Mucosa of stomach (tissue), 1 donor: ENCODE results near the gene DGLUCY.
"Not testable (repeated sequence)": the region's sequence is repeated elsewhere in the genome, so short reads cannot be mapped to it uniquely, and the experiment has no call there.

Source experiments
- H3K27me3 ChIP-seq: one replicate; pipeline ENCODE4 v1.7.0; 2013; ENCODE audit warnings: mild to moderate bottlenecking, low read length; ENCODE audit not compliant: control insufficient read depth, insufficient read depth
- H3K36me3 ChIP-seq: one replicate; pipeline ENCODE4 v1.7.0; 2013; ENCODE audit warnings: low read length; ENCODE audit not compliant: control insufficient read depth, insufficient read depth
- H3K4me1 ChIP-seq: one replicate; pipeline ENCODE4 v1.7.0; 2013; ENCODE audit warnings: mild to moderate bottlenecking, low read length; ENCODE audit not compliant: control insufficient read depth, insufficient read depth
- H3K4me3 ChIP-seq: one replicate; pipeline ENCODE4 v1.7.0; 2013; ENCODE audit warnings: low read length
- H3K9ac ChIP-seq: one replicate; pipeline ENCODE4 v1.7.0; 2013; ENCODE audit warnings: mild to moderate bottlenecking, low read length, moderate library complexity
- H3K9me3 ChIP-seq: one replicate; pipeline ENCODE4 v1.7.0; 2013; ENCODE audit warnings: mild to moderate bottlenecking, low read length, moderate library complexity; ENCODE audit not compliant: control insufficient read depth
- donor health status: Pancreatic carcinoma.

DGLUCY gene

GRCh38 chr14:91223028-91223783, 109.3 kb downstream of the DGLUCY start:
- no peaks in the 10 kb centered on the region for H3K27me3 ChIP-seq
- H3K9me3 ChIP-seq, result no peaks in the 10 kb centered on the region
- no peak overlapping the region for H3K9ac ChIP-seq
- H3K4me1 ChIP-seq, result no peaks in the 10 kb centered on the region
- no peaks in the 10 kb centered on the region for H3K36me3 ChIP-seq
- H3K4me3 ChIP-seq, result no peak overlapping the region

- no peak overlapping the region for H3K4me3 ChIP-seq
- no peaks in the 10 kb centered on the region for H3K36me3 ChIP-seq
- H3K27me3 ChIP-seq, result no peaks in the 10 kb centered on the region
- no peaks in the 10 kb centered on the region for H3K9me3 ChIP-seq
- H3K4me1 ChIP-seq, result no peaks in the 10 kb centered on the region
- no peak overlapping the region for H3K9ac ChIP-seq
Measured at GRCh38 chr14:91225025-91225424, 111.2 kb downstream of the DGLUCY start.

GRCh38 chr14:91226360-91226759, 112.5 kb downstream of the DGLUCY start:
- not testable (repeated sequence) for H3K36me3 ChIP-seq, H3K9ac ChIP-seq, H3K4me3 ChIP-seq, H3K4me1 ChIP-seq, H3K27me3 ChIP-seq, H3K9me3 ChIP-seq

GRCh38 chr14:91227183-91227628, 113.3 kb downstream of the DGLUCY start:
- Histone ChIP-seq H3K9me3 (no peaks in the 10 kb centered on the region), H3K4me1 (peaks cover 5% of the 10 kb centered on the region), H3K4me3 (no peak overlapping the region), H3K27me3 (no peaks in the 10 kb centered on the region), H3K9ac (no peak overlapping the region), H3K36me3 (peaks cover 6% of the 10 kb centered on the region)

GRCh38 chr14:91228112-91229004, 114.5 kb downstream of the DGLUCY start:
- no peak overlapping the region for H3K4me3 ChIP-seq
- H3K4me1 ChIP-seq, result peaks cover 5% of the 10 kb centered on the region
- H3K27me3 ChIP-seq, result no peaks in the 10 kb centered on the region
- no peak overlapping the region for H3K9ac ChIP-seq
- peaks cover 6% of the 10 kb centered on the region for H3K36me3 ChIP-seq
- H3K9me3 ChIP-seq, result no peaks in the 10 kb centered on the region

GRCh38 chr14:91229005-91229382, 115.1 kb downstream of the DGLUCY start:
- Histone ChIP-seq H3K4me1 (peaks cover 5% of the 10 kb centered on the region), H3K27me3 (no peaks in the 10 kb centered on the region), H3K36me3 (peaks cover 6% of the 10 kb centered on the region), H3K9me3 (no peaks in the 10 kb centered on the region), H3K9ac (no peak overlapping the region), H3K4me3 (no peak overlapping the region)

- H3K27me3 ChIP-seq, result no peaks in the 10 kb centered on the region
- no peak overlapping the region for H3K9ac ChIP-seq
- peaks cover 6% of the 10 kb centered on the region for H3K36me3 ChIP-seq
- H3K9me3 ChIP-seq, result no peaks in the 10 kb centered on the region
- H3K4me3 ChIP-seq, result no peak overlapping the region
- H3K4me1 ChIP-seq, result peaks cover 5% of the 10 kb centered on the region
Measured at GRCh38 chr14:91229743-91230200, 115.9 kb downstream of the DGLUCY start.

- no peaks in the 10 kb centered on the region for H3K27me3 ChIP-seq
- peaks cover 5% of the 10 kb centered on the region for H3K4me1 ChIP-seq
- H3K9ac ChIP-seq, result no peak overlapping the region
- no peak overlapping the region for H3K4me3 ChIP-seq
- peaks cover 6% of the 10 kb centered on the region for H3K36me3 ChIP-seq
- no peaks in the 10 kb centered on the region for H3K9me3 ChIP-seq
Measured at GRCh38 chr14:91230397-91231035, 116.6 kb downstream of the DGLUCY start.

- Histone ChIP-seq H3K9ac (no peak overlapping the region), H3K27me3 (no peaks in the 10 kb centered on the region), H3K36me3 (peaks cover 6% of the 10 kb centered on the region), H3K4me3 (no peak overlapping the region), H3K9me3 (no peaks in the 10 kb centered on the region), H3K4me1 (peaks cover 5% of the 10 kb centered on the region)
Measured at GRCh38 chr14:91231446-91231845, 117.6 kb downstream of the DGLUCY start.

- Histone ChIP-seq H3K36me3 (peaks cover 6% of the 10 kb centered on the region), H3K4me1 (peaks cover 5% of the 10 kb centered on the region), H3K27me3 (no peaks in the 10 kb centered on the region), H3K9ac (no peak overlapping the region), H3K9me3 (no peaks in the 10 kb centered on the region), H3K4me3 (no peak overlapping the region)
Measured at GRCh38 chr14:91232052-91232451, 118.2 kb downstream of the DGLUCY start.

- Histone ChIP-seq H3K4me3 (no peak overlapping the region), H3K27me3 (no peaks in the 10 kb centered on the region), H3K9ac (no peak overlapping the region), H3K9me3 (no peaks in the 10 kb centered on the region), H3K36me3 (peaks cover 6% of the 10 kb centered on the region), H3K4me1 (peaks cover 5% of the 10 kb centered on the region)
Measured at GRCh38 chr14:91232603-91233002, 118.7 kb downstream of the DGLUCY start.
